Breast epithelium (tissue), 4 donors: ENCODE measurements around the gene FRAT1. TPM values are rescaled to one million over a fixed set of nuclear protein-coding genes. Genes with fewer than 3 reads are reported as not detected.

ENCODE experiments used
- DNase-seq, 2 donors: peaks; one replicate each; pipeline ENCODE4 v3.0.0-alpha.2; 2019; ENCODE audit warnings: low spot score in 2 of 2
- H3K27ac ChIP-seq, 2 donors: fragments of 200-600 bp; sonication (generic) in 1 of 2; one replicate each; pipeline ENCODE4 v1.5.1; 2016 to 2019; ENCODE audit warnings: mild to moderate bottlenecking in 1 of 2
- H3K27me3 ChIP-seq, 2 donors: fragments of 200-600 bp; sonication (generic) in 1 of 2; one replicate each; pipeline versions ENCODE4 v1.5.1 to v1.6.0; 2017 to 2019; ENCODE audit warnings: control low read depth in 1 of 2, mild to moderate bottlenecking in 1 of 2
- H3K36me3 ChIP-seq: fragments of 200-600 bp; one replicate; pipeline ENCODE4 v1.5.1; 2019
- H3K4me1 ChIP-seq, 2 donors: fragments of 200-600 bp; sonication (generic); one replicate each; pipeline ENCODE4 v1.5.1; 2016 to 2019; ENCODE audit warnings: control low read depth in 1 of 2
- H3K4me3 ChIP-seq, 3 donors: fragments of 200-600 bp; sonication (generic); 1 replicate in 2 of 3; 2 replicates in 1 of 3; pipeline ENCODE4 v1.5.1; 2016 to 2019; ENCODE audit warnings: mild to moderate bottlenecking in 3 of 3, moderate library complexity in 2 of 3
- H3K9me3 ChIP-seq, 2 donors: fragments of 200-600 bp; sonication (generic) in 1 of 2; one replicate each; pipeline ENCODE4 v1.5.1; 2016 to 2019; ENCODE audit warnings: control low read depth in 1 of 2
- CTCF ChIP-seq, 3 donors: fragments of 450-650 bp; IDR thresholded peaks; one replicate each; pipeline ENCODE4 v1.5.1; 2016 to 2017; ENCODE audit warnings: antibody characterized with exemption in 3 of 3, mild to moderate bottlenecking in 3 of 3, moderate library complexity in 3 of 3
- POLR2A ChIP-seq: fragments of 450-650 bp; IDR thresholded peaks from one replicate; pipeline ENCODE4 v1.6.1; 2016; ENCODE audit warnings: antibody characterized with exemption, mild to moderate bottlenecking, moderate library complexity
- POLR2AphosphoS5 ChIP-seq, 3 donors: sonication (generic); formaldehyde crosslinking; IDR thresholded peaks; one replicate each; pipeline ENCODE4 v1.6.1; 2017; ENCODE audit warnings: antibody characterized with exemption in 3 of 3
- intact Hi-C: fragments of 100-400 bp; cut with DNase I; formaldehyde crosslinking; loops from one replicate; pipeline ENCODE4 v1.15.1; 2023; ENCODE audit warnings: low total_unique reads
- total RNA-seq, 3 donors: library from RNA; depleted of rRNA; stranded (reverse); fragments of >200 nt; gene quantifications; one replicate each; pipeline ENCODE4 v1.1.0, GENCODE V29; 2016

Gene FRAT1
- total RNA-seq, 3 donors from 2014 or later: 3.6 to 11.6 (median 9.8) TPM

DNA sequence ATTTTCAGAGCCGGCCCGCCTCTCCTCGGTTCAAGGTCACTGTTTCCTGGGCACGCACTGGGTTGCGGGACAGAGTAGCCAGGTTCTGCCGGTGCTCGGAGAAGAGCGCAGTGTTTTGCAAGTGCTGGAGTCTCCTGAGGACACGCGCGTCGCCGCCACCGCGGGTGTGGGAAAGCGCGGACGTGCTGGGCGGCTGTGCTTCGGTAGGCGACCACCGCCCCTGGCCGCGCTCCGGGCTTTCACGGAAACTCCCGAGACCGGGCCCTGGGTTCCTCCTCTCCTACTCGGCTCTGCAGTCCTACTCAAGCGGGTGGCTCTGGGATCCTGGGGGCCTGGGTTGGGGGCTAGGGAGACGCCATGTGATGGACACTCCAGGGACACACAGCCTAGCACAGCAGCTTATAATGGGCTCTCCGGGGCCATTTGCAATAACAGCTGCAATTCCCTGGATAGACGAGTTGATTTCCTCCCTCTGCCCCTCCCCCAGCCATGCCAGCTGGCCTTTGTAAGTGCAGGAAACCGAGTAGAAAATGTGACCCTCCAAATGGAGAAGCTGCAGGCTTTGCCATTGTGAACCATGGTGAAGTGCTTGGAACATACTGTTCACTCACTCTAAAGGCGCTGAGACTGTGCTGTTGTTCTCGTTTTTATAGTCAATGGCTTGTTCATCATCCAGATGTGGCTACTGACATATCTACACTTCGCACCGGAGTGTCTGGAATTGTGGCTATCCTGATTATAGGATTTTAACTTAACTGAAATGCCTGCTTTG, 2.1 kb downstream of the FRAT1 start:
- Histone ChIP-seq H3K4me1 (peaks cover 0 to 4% of the 10 kb centered on the region in 2 donors), H3K9me3 (no peaks in the 10 kb centered on the region), H3K36me3 (no peaks in the 10 kb centered on the region), H3K27me3 (no peaks in the 10 kb centered on the region), H3K27ac (no peak overlapping the region), H3K4me3 (peak overlapping the region; percentile 74 to 95 (median 88))
- intact Hi-C loops: no loop called here
- TF ChIP-seq POLR2AphosphoS5 (IDR thresholded peaks at IDR 0.05) (no peak), POLR2A (no peak), CTCF (IDR thresholded peaks at IDR 0.05) (no peak)
- DNase-seq: no peak

GRCh38 chr10:97321804-97322190, 2.7 kb downstream of the FRAT1 start:
- Histone ChIP-seq H3K9me3 (no peaks in the 10 kb centered on the region), H3K36me3 (no peaks in the 10 kb centered on the region), H3K27ac (no peak overlapping the region), H3K4me1 (peaks cover 0 to 4% of the 10 kb centered on the region in 2 donors), H3K27me3 (no peaks in the 10 kb centered on the region), H3K4me3 (no peak overlapping the region)
- intact Hi-C loops: no loop called here
- DNase-seq: no peak
- TF ChIP-seq POLR2A (no peak), POLR2AphosphoS5 (IDR thresholded peaks at IDR 0.05) (no peak), CTCF (IDR thresholded peaks at IDR 0.05) (no peak)

GRCh38 chr10:97323501-97323900, 4.4 kb downstream of the FRAT1 start:
- H3K36me3 ChIP-seq: no peaks in the 10 kb centered on the region
- no peak overlapping the region for H3K4me3 ChIP-seq
- H3K27ac ChIP-seq: no peak overlapping the region
- H3K27me3 ChIP-seq: no peaks in the 10 kb centered on the region
- no peak for DNase-seq
- no peak for TF ChIP-seq POLR2AphosphoS5 (IDR thresholded peaks at IDR 0.05)
- TF ChIP-seq POLR2A: no peak
- TF ChIP-seq CTCF (IDR thresholded peaks at IDR 0.05): no peak
- intact Hi-C loops: no loop called here
- peaks cover 0 to 4% of the 10 kb centered on the region in 2 donors for H3K4me1 ChIP-seq
- no peaks in the 10 kb centered on the region for H3K9me3 ChIP-seq

DNA sequence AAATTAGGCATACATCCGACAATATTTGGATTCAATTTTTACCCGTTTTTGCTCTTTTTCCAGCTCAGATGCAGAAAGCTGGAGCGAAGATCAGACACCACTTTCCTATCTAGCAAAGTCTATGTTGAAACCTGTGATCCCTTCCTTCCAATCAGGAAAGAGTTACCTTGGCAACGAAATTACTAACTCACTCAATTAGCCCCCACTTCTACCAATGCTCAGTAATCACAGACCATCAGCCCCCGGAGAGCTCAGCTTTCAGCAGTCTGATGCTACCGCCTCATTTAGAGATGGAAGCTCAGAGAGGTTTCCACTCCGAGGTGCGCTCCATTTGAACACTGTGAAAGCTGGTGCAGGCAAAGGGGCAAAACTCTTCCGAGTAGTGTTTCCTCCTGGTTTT, 6.7 kb downstream of the FRAT1 start:
- no peak overlapping the region for H3K27ac ChIP-seq
- no peaks in the 10 kb centered on the region for H3K27me3 ChIP-seq
- DNase-seq: no peak
- no peaks in the 10 kb centered on the region for H3K9me3 ChIP-seq
- no peaks in the 10 kb centered on the region for H3K36me3 ChIP-seq
- H3K4me1 ChIP-seq: peaks cover 0 to 4% of the 10 kb centered on the region in 2 donors
- intact Hi-C loops: no loop called here
- TF ChIP-seq POLR2AphosphoS5 (IDR thresholded peaks at IDR 0.05) (no peak), CTCF (IDR thresholded peaks at IDR 0.05) (no peak), POLR2A (no peak)
- H3K4me3 ChIP-seq: no peak overlapping the region
